Gastroesophageal sphincter (tissue), 4 donors: ENCODE results near the gene CSF2. TPM values are rescaled to one million over a fixed set of nuclear protein-coding genes. Genes with fewer than 3 reads are reported as not detected.

ENCODE experiments used
- ATAC-seq: fragments of 150-250 bp; one replicate; pipeline ENCODE4 v1.9.1; 2016; ENCODE audit warnings: mild to moderate bottlenecking, moderate library complexity
- H3K27ac ChIP-seq, 4 donors: fragments of 200-600 bp; sonication (generic) in 3 of 4; 1 replicate in 3 of 4; 2 replicates in 1 of 4; pipeline ENCODE4 v1.5.1; 2016 to 2019
- H3K27me3 ChIP-seq: fragments of 200-600 bp; sonication (generic); one replicate; pipeline ENCODE4 v1.5.1; 2019
- H3K36me3 ChIP-seq, 2 donors: fragments of 200-600 bp; sonication (generic); one replicate each; pipeline ENCODE4 v1.5.1; 2019; ENCODE audit warnings: control low read depth in 1 of 2
- H3K4me1 ChIP-seq, 3 donors: fragments of 200-600 bp; sonication (generic); 1 replicate in 2 of 3; 2 replicates in 1 of 3; pipeline ENCODE4 v1.5.1; 2016 to 2019; ENCODE audit warnings: control low read depth in 2 of 3
- H3K4me3 ChIP-seq, 2 donors: fragments of 200-600 bp; sonication (generic); one replicate each; pipeline ENCODE4 v1.5.1; 2019; ENCODE audit warnings: mild to moderate bottlenecking in 1 of 2, moderate library complexity in 1 of 2
- H3K9me3 ChIP-seq, 3 donors: fragments of 200-600 bp; sonication (generic); one replicate each; pipeline ENCODE4 v1.5.1; 2017 to 2019; ENCODE audit warnings: control low read depth in 2 of 3
- CTCF ChIP-seq, 4 experiments: fragments of 200-600 bp in 2 of 4; fragments of 450-650 bp in 2 of 4; sonication (generic) in 1 of 4; IDR thresholded peaks; one replicate each; pipeline ENCODE4 v1.5.1; 2017 to 2019; ENCODE audit warnings: antibody characterized with exemption in 4 of 4, mild to moderate bottlenecking in 2 of 4, moderate library complexity in 2 of 4
- EP300 ChIP-seq: sonication (generic); formaldehyde crosslinking; IDR thresholded peaks from one replicate; pipeline ENCODE4 v1.6.1; 2017; ENCODE audit warnings: antibody characterized with exemption, mild to moderate bottlenecking
- POLR2A ChIP-seq, 2 donors: fragments of 450-650 bp; IDR thresholded peaks; one replicate each; pipeline ENCODE4 v1.6.1; 2017; ENCODE audit warnings: antibody characterized with exemption in 2 of 2, mild to moderate bottlenecking in 2 of 2, moderate library complexity in 1 of 2
- POLR2AphosphoS5 ChIP-seq: sonication (generic); formaldehyde crosslinking; IDR thresholded peaks from one replicate; pipeline ENCODE4 v1.6.1; 2017; ENCODE audit warnings: antibody characterized with exemption
- WGBS, 2 donors: methylation state at CpG; one replicate each; pipeline ENCODE4 v1.1.5; 2018; ENCODE audit warnings: low coverage in 1 of 2; 5-methylcytosine and 5-hydroxymethylcytosine counted together
- total RNA-seq, 4 donors: library from RNA; depleted of rRNA; stranded (reverse); fragments of >200 nt; gene quantifications; one replicate each; pipeline ENCODE4 v1.1.0, GENCODE V29; 2016

CSF2 gene
- total RNA-seq, 4 donors from 2014 or later: 1.1 TPM; not detected in 3

- no peak for ATAC-seq
Observed at GRCh38 chr5:132059696-132060500, 13.7 kb upstream of the CSF2 start.

GRCh38 chr5:132060501-132061161 is 13.0 kb upstream of the CSF2 start, which contains the start of gene IL3:
TSS of gene IL3 (plus strand) at chr5:132060655. CDS start at chr5:132060707, 52 bp downstream.
- 90 to 91% methylated on average over 2 to 16 of the region's 16 CpGs for whole genome bisulfite sequencing, 2 donors
- TF ChIP-seq CTCF (IDR thresholded peaks at IDR 0.05) (no peak), POLR2A (IDR thresholded peaks at IDR 0.05) (no peak), EP300 (no peak), POLR2AphosphoS5 (no peak)
- Histone ChIP-seq H3K27me3 (no peaks in the 10 kb centered on the region), H3K4me3 (no peak within 1 kb of the TSS), H3K36me3 (no peaks in the 10 kb centered on the region), H3K9me3 (no peaks in the 10 kb centered on the region), H3K4me1 (no peaks in the 10 kb centered on the region), H3K27ac (no peak within 1 kb of the TSS)
- no peak for ATAC-seq

More at GRCh38 chr5:132059696-132060500, 13.7 kb upstream of the CSF2 start:
- 88% methylated on average over 1 of the region's 13 CpGs; no CpG with 5 or more reads in 1 of the 2 donors for whole genome bisulfite sequencing, 2 donors
- Histone ChIP-seq H3K27me3 (no peaks in the 10 kb centered on the region), H3K36me3 (no peaks in the 10 kb centered on the region), H3K4me3 (no peak overlapping the region), H3K9me3 (no peaks in the 10 kb centered on the region), H3K27ac (no peak overlapping the region), H3K4me1 (no peaks in the 10 kb centered on the region)
- TF ChIP-seq POLR2AphosphoS5: no peak
- TF ChIP-seq EP300: no peak
- no peak for TF ChIP-seq CTCF (IDR thresholded peaks at IDR 0.05)
- no peak for TF ChIP-seq POLR2A (IDR thresholded peaks at IDR 0.05)

GRCh38 chr5:132063090-132063911 is 10.3 kb upstream of the CSF2 start:
- H3K4me1 ChIP-seq: no peaks in the 10 kb centered on the region
- H3K9me3 ChIP-seq: no peaks in the 10 kb centered on the region
- no peak overlapping the region for H3K27ac ChIP-seq
- ATAC-seq: peak; percentile 52
- no peaks in the 10 kb centered on the region for H3K27me3 ChIP-seq
- 37 to 49% methylated on average over 7 to 8 of the region's 9 CpGs for WGBS, 2 donors
- H3K36me3 ChIP-seq: no peaks in the 10 kb centered on the region
- no peak overlapping the region for H3K4me3 ChIP-seq
- TF ChIP-seq POLR2A (IDR thresholded peaks at IDR 0.05) (no peak), CTCF (IDR thresholded peaks at IDR 0.05) (peak in 3 of 4 experiments; percentile 77 to 96 (median 80))

- H3K9me3 ChIP-seq: no peaks in the 10 kb centered on the region
- no peak overlapping the region for H3K27ac ChIP-seq
- 40 to 90% methylated on average over 2 of the region's 5 CpGs for WGBS, 2 donors
- no peak for TF ChIP-seq CTCF (IDR thresholded peaks at IDR 0.05)
- TF ChIP-seq POLR2A (IDR thresholded peaks at IDR 0.05): no peak
- no peak for TF ChIP-seq EP300
- TF ChIP-seq POLR2AphosphoS5: no peak
- H3K27me3 ChIP-seq: no peaks in the 10 kb centered on the region
- no peaks in the 10 kb centered on the region for H3K4me1 ChIP-seq
- H3K4me3 ChIP-seq: no peak overlapping the region
- no peak for ATAC-seq
- H3K36me3 ChIP-seq: no peaks in the 10 kb centered on the region
Observed at GRCh38 chr5:132064140-132064539, 9.4 kb upstream of the CSF2 start.
